ENCODE measurements around the gene TSPO2.
"Not testable (repeated sequence)": the region's sequence is repeated elsewhere in the genome, so short reads cannot be mapped to it uniquely, and the experiment has no call there.

TSPO2 gene

GRCh38 chr6:41042226-41043055 lies at the start of gene TSPO2:
TSPO2 (plus strand) TSS chr6:41042467; CDS start chr6:41042986, 519 bp downstream.
- DNase-seq, result no peak

DNA sequence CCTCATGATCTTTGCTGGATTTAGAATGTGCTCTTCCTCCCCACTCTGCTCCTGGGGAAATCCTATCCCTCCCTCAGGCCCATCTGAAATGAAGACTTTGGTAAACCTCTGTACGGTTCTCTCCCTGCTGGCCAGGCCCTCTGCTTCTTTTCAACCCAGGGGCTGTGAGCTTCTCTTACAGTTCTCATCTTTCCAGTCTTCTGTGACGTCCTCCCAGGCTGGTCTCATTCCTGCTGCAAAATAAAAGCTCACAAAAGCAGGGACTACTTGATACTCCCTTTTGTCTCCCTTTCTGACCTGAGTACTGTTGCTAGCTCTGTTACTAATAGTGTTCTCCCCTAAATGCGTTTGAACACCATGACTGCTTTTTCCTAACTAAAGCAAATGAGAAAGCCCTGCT lies 49.5 kb upstream of the TSPO2 start:
- no peak for DNase-seq

DNA sequence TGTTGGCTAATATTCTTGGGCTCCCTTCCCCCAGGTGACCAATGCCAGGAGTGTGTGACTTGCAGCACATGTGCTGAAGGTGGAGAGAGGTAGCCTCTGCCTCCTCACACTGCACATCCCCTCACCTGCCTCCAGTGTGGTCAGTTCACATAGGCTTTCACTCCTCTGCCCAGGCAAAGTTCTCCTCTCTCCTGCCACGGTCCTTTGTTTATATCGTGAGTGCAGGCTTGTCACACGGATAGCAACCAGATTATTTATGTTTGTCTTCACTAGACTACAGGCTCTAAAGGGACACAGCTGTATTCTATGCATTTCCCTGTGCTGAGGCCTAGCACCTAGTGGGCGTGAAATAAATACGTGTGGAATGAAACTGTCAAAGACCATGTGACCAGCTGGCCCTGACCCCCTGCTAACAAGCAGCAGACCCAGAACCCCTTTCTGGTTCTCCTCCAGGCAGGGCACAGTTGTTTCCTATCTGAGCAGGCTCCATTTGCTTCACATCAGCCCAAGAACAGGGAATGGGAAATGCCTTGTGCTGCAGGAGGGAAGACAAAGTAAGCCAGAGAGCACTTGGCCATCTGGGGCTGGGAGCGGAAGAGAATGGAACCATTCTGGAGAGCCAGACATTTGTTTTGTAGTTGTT lies 45.6 kb upstream of the TSPO2 start:
- no peak for DNase-seq

- DNase-seq, result no peak
These were observed 44.9 kb upstream of the TSPO2 start for GRCh38 chr6:40997234-40997957.

GRCh38 chr6:40998661-40999060 lies 43.6 kb upstream of the TSPO2 start:
- no peak for DNase-seq

DNA sequence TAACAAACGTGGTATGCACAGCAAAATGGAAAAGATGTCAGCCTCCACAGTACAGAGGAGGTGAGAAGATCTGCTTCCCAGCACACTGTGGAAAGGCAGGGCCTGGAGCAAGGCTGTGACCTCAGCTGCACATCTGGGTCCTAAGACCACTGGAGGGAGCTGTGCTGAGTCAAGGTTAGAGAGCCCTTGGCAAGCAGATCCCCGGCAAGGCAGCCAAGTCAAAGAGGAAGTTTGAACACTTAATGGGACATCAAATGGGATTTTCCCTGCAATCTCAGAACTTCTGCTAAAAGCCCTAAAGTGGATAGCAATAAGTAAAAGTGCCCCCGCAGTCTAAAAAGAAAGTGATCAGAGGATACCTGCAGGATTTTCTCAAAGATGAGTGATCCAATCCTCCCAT lies 42.7 kb upstream of the TSPO2 start:
- peak; percentile 17 to 38 for DNase-seq

- no peak for DNase-seq
These were observed 42.0 kb upstream of the TSPO2 start for GRCh38 chr6:41000248-41000647.

DNA sequence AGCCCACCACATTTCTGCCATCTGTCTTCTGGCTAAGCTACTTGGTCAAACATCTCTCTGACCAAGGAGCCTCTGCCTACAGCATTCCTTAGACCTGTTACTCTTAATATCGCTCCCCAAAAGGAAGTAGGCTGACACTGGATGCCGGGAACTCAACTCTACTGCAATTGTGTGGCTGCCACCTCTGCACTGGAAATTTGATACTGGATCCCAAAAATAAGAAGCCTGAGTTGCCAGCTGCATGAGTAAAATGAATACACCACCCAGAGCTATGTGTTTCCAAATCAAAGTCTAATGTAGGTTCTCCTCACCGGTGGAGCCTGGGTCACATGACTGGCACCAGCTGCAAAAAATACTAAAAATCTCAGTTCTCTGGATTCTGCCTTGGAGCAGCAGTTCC lies 40.1 kb upstream of the TSPO2 start:
- no peak for DNase-seq

DNA sequence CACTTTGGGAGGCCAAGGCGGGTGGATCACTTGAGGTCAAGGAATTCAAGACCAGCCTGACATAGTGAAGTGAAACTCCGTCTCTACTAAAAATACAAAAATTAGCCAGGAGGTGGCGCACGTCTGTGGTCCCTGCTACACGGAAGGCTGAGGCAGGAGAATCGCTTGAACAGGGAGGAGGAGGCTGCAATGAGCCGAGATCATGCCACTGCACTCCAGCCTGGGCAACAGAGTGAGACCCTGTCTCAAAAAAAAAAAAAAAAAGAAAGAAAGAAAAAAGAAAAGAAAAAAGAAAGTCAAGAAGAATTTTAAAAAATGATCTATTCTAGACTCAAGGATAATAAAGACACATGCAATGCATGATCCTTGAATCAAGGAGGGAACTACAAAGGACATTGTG lies 36.0 kb upstream of the TSPO2 start:
- DNase-seq, result peak; percentile 60 to 70

DNA sequence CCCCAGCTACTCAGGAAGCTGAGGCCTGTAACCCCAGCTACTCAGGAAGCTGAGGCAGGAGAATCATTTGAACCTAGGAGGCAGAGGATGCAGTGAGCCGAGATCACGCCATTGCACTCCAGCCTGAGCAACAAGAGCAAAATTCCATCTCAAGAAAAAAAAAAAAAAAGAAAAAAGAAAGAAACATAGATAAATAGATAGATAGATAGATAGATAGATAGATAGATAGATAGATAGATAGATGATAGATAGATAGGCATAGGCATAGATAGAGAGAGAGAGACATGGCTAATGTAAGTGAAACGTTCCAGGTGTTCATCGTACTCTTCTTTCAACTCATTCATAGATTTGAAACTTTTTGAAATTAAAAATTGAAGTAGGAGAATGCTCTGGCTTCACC lies 35.3 kb upstream of the TSPO2 start:
- not testable (repeated sequence) for DNase-seq

DNA sequence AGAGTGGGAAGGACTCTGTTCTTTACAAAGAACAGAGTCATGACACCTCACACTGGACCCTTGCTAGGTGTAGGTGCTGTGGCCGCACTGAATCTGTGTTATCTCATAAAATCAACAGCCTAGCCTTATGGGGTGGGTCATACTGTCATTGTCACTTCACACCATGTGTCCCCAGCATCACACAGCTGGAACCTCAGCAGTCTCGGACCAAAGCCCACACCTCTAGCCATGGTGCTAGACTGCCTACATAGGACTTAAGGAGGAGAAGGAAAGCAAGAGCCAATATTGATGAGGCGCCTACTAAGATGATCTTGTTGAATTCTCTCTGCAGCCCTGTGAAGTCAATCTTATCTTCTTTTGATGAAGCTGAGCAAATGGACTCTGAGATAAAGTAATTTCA lies 34.3 kb upstream of the TSPO2 start:
- no peak for DNase-seq

DNA sequence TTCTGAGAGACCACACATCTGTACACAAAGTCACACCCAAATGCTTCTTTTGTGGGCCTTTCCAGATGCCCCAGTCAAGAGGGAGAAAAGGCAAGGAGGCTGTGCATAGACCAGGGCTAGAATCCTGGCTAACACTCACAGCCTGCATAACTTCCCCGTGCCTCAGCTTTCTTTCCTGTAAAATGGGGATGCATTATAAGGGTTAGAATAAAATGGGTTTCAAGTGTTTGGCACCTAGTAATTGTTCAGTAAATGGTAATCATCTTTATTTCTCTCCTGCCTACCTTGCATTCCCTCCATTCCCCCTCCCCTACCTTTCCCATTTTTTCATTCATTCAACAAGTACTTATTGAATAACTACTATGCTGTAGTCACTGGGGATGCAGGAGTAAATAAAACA lies 32.6 kb upstream of the TSPO2 start:
- no peak for DNase-seq

- DNase-seq, result no peak
These were observed 30.6 kb upstream of the TSPO2 start for GRCh38 chr6:41011673-41012072.

GRCh38 chr6:41013466-41014153 lies 28.7 kb upstream of the TSPO2 start:
- DNase-seq, result no peak

GRCh38 chr6:41014780-41015179 lies 27.5 kb upstream of the TSPO2 start:
- DNase-seq, result no peak

- DNase-seq, result not testable (repeated sequence)
These were observed 26.4 kb upstream of the TSPO2 start for GRCh38 chr6:41015860-41016259.

GRCh38 chr6:41017663-41018062 lies 24.6 kb upstream of the TSPO2 start:
- DNase-seq, result no peak

DNA sequence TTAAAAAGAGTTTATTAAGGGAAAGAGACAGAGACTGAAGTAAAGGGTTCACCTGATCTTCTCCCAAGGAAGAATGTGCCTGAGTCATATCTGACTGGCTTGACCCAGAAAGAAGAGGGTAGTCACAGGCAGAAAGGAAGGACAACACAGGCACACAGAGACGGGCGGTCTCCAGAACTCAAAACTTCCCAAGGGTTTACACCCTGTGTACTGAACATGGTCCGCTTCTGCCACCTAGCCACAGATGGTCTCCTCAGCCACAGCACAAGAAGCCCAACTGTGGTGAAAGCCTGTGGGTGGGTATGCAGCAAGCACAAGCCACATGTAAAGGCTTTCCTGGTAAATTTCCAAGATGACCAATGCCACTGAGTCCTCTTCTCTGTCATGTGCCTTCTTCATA lies 20.4 kb upstream of the TSPO2 start:
- no peak for DNase-seq

- no peak for DNase-seq
These were observed 20.0 kb upstream of the TSPO2 start for GRCh38 chr6:41022294-41022693.

- no peak for DNase-seq
These were observed 19.2 kb upstream of the TSPO2 start for GRCh38 chr6:41023114-41023513.

DNA sequence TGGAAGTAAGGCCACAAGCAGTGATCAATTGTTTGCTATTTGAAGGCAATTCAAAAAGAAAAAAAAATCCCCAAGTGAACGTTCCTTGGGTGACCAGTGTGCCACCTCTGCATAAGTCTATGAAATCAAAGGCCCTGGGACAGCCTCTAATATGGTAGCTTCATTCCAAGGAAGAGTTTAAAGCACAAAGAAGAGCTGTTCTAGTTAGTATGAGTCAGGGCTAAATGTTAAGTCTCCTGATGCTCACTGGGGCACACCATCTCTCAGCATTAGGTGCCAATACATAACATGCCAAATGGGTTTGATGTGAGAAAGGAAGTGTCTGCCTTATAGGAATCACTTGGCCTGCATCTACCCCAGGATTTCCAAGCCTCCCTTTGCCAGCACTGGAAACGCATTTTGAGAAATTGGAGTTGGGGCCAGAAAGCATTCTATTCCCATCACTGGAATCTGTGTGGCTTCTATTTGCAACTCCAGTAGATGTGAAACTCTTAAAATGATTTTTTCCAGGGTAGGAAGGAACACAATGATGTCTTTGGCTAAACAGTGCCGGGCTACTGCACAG lies 16.2 kb upstream of the TSPO2 start:
- no peak for DNase-seq

GRCh38 chr6:41027241-41027640 lies 15.0 kb upstream of the TSPO2 start:
- no peak for DNase-seq
